ENCODE results near the gene SDHAF2. TPM values are rescaled to one million over a fixed set of nuclear protein-coding genes. Genes with fewer than 3 reads are reported as not detected.
A peak's percentile ranks its signal among the peaks of the same experiment; 100 is the strongest.
"Not testable (repeated sequence)": the region's sequence is repeated elsewhere in the genome, so short reads cannot be mapped to it uniquely, and the experiment has no call there.

Gene SDHAF2
- polyA plus RNA-seq, 1 of the 3 experiments (the other 2 are of a cell fraction) = 81.7 TPM

DNA sequence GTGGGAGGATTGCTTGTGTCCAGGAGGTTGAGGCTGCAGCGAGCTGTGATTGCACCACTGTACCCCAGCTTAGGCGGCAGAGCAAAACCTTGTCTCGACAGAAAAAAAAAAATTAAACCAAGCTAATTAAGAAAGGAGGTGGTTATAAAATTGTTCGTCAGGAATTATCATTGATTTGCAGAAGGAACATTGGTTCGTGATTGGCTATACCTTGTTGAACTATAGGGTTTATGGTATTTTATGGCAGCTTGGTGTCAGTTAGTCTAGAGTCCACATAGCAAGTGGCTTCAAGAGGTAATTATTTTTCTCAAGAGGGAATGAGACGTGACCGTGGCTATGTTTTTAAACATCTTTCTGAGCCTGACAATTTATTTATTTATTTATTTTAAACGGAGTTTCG lies 49.0 kb upstream of the SDHAF2 start (continued):
- TF ChIP-seq CTCF (IDR thresholded peaks at IDR 0.05) (no peak), TEAD4 (IDR thresholded peaks at IDR 0.05; ENCODE audit: borderline replicate concordance, insufficient read depth) (no peak), NFIC (IDR thresholded peaks at IDR 0.05; ENCODE audit: borderline replicate concordance) (no peak), FOSL2 (IDR thresholded peaks at IDR 0.05; ENCODE audit: borderline replicate concordance, low read depth) (no peak), MEF2A (IDR thresholded peaks at IDR 0.05; ENCODE audit: borderline replicate concordance, low read depth) (no peak), JUND (IDR thresholded peaks at IDR 0.05) (no peak), FOXJ3 (CRISPR knock-in tag; IDR thresholded peaks at IDR 0.05) (no peak), GABPA (IDR thresholded peaks at IDR 0.05; ENCODE audit: low read depth) (no peak), ELF1 (IDR thresholded peaks at IDR 0.05) (no peak)

DNA sequence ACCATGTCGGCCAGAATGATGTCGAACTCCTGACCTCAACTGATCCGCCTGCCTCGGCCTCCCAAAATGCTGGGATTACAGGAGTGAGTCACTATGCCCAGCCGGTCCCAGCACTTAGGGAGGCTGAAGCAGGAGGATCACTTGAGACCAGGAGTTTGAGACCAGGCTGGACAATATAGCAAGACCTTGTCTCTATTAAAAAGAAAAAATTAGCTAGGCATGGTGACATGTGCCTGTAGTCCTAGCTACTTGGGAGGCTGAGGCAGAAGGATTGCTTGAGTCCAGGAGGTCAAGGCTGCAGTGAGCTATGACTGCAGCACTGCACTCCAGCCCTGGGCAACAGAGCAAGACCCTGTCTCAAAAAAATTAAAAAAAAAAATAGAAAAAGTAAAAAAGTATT lies 46.1 kb upstream of the SDHAF2 start:
- not testable (repeated sequence) for H2AFZ ChIP-seq (ENCODE audit: low read depth); H4K20me1 ChIP-seq (ENCODE audit: insufficient read depth); H3K4me1 ChIP-seq (ENCODE audit: control insufficient read depth in 1 of 2, insufficient read depth in 2 of 2, low read depth in 1 of 2, low read length in 1 of 2); H3K4me2 ChIP-seq; H3K27me3 ChIP-seq (ENCODE audit: insufficient read depth); H3K27ac ChIP-seq (ENCODE audit: low read depth in 2 of 2, low read length in 1 of 2); H3K4me3 ChIP-seq (ENCODE audit: low read depth in 2 of 2, low read length in 1 of 2); H3K9me3 ChIP-seq; H3F3A ChIP-seq (replicated peaks; ENCODE audit: insufficient read depth); DNase-seq; H3K9me2 ChIP-seq; H3K9ac ChIP-seq; H3K36me3 ChIP-seq (replicated peaks in 1 of 2; ENCODE audit: control insufficient read depth in 1 of 2, insufficient read depth in 2 of 2, low read length in 1 of 2); H3K79me2 ChIP-seq (ENCODE audit: insufficient read depth)
- POLR2A ChIA-PET = interaction anchor here (1.1 to 3.1 kb wide), 4 partner anchors 22 to 50 kb away, joined by 5 to 18 read pairs (median 14); partner anchors contain the start of genes CYB561A3, DDB1, TKFC and TMEM138
- CTCF ChIA-PET = interaction anchor here (1.2 to 8.6 kb wide), 8 partner anchors 9 to 130 kb away, joined by 3 to 300 read pairs (median 26); partner anchors contain the start of genes CYB561A3, DDB1, TKFC and TMEM138
- 96% methylated on average over 5 of the region's 5 CpGs for WGBS (ENCODE audit: low lambda C conversion rate)

DNA sequence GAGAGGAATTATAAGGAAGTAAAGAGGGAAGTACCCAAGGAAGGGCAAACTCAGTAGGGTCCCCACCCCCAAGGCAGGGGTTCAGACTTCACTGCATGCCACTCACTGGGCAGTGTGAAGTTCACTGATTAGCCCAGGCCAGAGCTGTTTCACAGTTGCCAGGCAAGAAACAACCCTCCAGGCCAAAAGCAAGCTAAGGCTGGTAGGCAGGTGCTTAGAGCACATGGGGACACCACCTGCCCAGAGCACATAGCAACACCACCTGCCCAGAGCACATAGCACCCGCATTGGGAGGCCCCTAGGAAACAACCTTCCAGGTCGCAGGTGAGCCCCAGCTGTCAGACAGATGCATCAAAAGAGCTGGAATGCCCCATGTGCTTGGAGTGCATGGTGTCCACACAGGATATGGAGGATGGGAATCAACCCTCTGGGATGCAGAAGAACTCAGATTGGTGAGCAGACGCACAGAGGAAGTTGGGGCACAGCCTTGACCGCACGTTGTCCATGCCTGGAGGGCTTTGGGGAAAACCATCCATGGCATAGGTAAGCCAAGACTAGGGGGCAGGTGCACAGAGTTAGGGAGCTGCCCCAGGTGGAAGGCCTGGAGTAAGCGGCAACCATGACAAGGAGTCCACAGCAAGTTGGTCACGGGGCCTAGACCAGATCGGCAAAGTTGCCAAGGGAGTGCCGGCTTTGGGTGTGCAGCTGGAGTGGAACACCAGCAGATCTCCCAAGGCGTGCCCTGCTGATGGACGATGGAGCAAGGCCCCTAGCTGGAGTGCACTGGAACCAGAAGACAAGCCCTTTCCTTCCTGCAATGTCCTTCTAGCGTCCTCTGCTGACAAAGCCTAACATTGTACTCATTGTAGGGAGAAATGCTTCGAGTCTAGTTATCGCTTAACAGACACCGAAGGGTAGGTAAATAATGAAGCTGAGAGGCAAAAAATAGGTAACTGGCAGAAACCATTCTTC lies 45.4 kb upstream of the SDHAF2 start:
- H3K4me1 ChIP-seq (ENCODE audit: control insufficient read depth in 1 of 2, insufficient read depth in 2 of 2, low read depth in 1 of 2, low read length in 1 of 2) = no peaks in the 10 kb centered on the region; a peak in 1 of 4 replicates
- no peak overlapping the region for H3K9ac ChIP-seq
- H3K9me2 ChIP-seq = no peaks in the 10 kb centered on the region
- ChIA-PET CTCF (interaction anchor here (1.1 to 8.6 kb wide), 30 partner anchors 9 to 609 kb away, joined by 3 to 300 read pairs (median 8); partner anchors contain the start of genes CYB561A3, DDB1, TKFC and TMEM138), POLR2A (interaction anchor here (1.1 to 3.1 kb wide), 6 partner anchors 12 to 51 kb away, joined by 3 to 18 read pairs (median 14); partner anchors contain the start of genes CYB561A3, DDB1, TKFC and TMEM138)
- H4K20me1 ChIP-seq (ENCODE audit: insufficient read depth) = no peaks in the 10 kb centered on the region
- H3F3A ChIP-seq (replicated peaks; ENCODE audit: insufficient read depth) = no peaks in the 10 kb centered on the region
- H3K27ac ChIP-seq (ENCODE audit: low read depth in 2 of 2, low read length in 1 of 2) = no peak overlapping the region
- H3K36me3 ChIP-seq (replicated peaks in 1 of 2; ENCODE audit: control insufficient read depth in 1 of 2, insufficient read depth in 2 of 2, low read length in 1 of 2) = no peaks in the 10 kb centered on the region
- no peaks in the 10 kb centered on the region for H3K27me3 ChIP-seq (ENCODE audit: insufficient read depth)
- no peak overlapping the region for H3K4me3 ChIP-seq (ENCODE audit: low read depth in 2 of 2, low read length in 1 of 2)
- TF ChIP-seq CTCF (IDR thresholded peaks at IDR 0.05) (no peak), RAD21 (IDR thresholded peaks at IDR 0.05; ENCODE audit: low read length) (peak; percentile 34)
- no peak overlapping the region for H3K4me2 ChIP-seq
- WGBS (ENCODE audit: low lambda C conversion rate) = 92% methylated on average over 15 of the region's 15 CpGs
- H3K79me2 ChIP-seq (ENCODE audit: insufficient read depth) = no peaks in the 10 kb centered on the region
- H3K9me3 ChIP-seq = no peaks in the 10 kb centered on the region
- H2AFZ ChIP-seq (ENCODE audit: low read depth) = no peak overlapping the region
- no peak for DNase-seq
